IMR-90 (cell line): Measurements from ENCODE around the gene NPW. TPM values are rescaled to one million over a fixed set of nuclear protein-coding genes. Genes with fewer than 3 reads are reported as not detected.

Source experiments
- ATAC-seq: fragments of 200-7000 bp; cut with Tn5 transposase; 2 replicates; pipeline ENCODE4 v1.9.1; 2020; ENCODE audit warnings: low read depth, mild to moderate bottlenecking, moderate library complexity
- BruUV-seq: library from RNA; stranded (reverse); fragments of 400-500 nt; replicated peaks from 2 replicates; lab custom pipeline; 2021; lab: Mats Ljungman, UMichigan
- CTCF ChIA-PET: fragments of 300-600 bp; formaldehyde crosslinking; extraction: SDS; loops from one replicate; lab custom pipeline; 2021; ENCODE audit warnings: antibody characterized with exemption; lab: Yijun Ruan, JAX
- POLR2A ChIA-PET: fragments of 300-600 bp; sonication (Branson Sonifier 250); formaldehyde crosslinking; loops from one replicate; lab custom pipeline; 2022; ENCODE audit warnings: antibody characterized with exemption; ENCODE audit not compliant: unreplicated experiment; lab: Charles Lee
- DNase-seq: peaks from one replicate; pipeline ENCODE4 v3.0.0; 2013
- H2AFZ ChIP-seq: replicated peaks from 2 replicates; pipeline ENCODE3; 2013; ENCODE audit warnings: low read length, mild to moderate bottlenecking; ENCODE audit not compliant: poor library complexity
- H2AK5ac ChIP-seq: 2 replicates; pipeline ENCODE4 v1.6.1; 2013; ENCODE audit warnings: low read depth, low read length, inconsistent platforms
- H2AK9ac ChIP-seq: replicated peaks from 2 replicates; pipeline ENCODE3; 2013; ENCODE audit warnings: mild to moderate bottlenecking, low read depth, low read length, moderate library complexity; ENCODE audit not compliant: poor library complexity
- H2BK120ac ChIP-seq: 2 replicates; pipeline ENCODE4 v1.6.1; 2013; ENCODE audit warnings: low read depth, low read length, inconsistent platforms
- H2BK15ac ChIP-seq: 3 replicates; pipeline ENCODE4 v1.6.1; 2013; ENCODE audit warnings: low read depth, low read length, inconsistent platforms
- H2BK20ac ChIP-seq: 2 replicates; pipeline ENCODE4 v1.6.1; 2013; ENCODE audit warnings: low read depth, mild to moderate bottlenecking, inconsistent platforms, low read length, moderate library complexity
- H2BK5ac ChIP-seq: 2 replicates; pipeline ENCODE4 v1.6.1; 2013; ENCODE audit warnings: mild to moderate bottlenecking, low read depth, low read length, inconsistent platforms; ENCODE audit not compliant: poor library complexity, severe bottlenecking
- H3K14ac ChIP-seq: replicated peaks from 2 replicates; pipeline ENCODE4 v1.6.1; 2013; ENCODE audit warnings: low read depth, low read length, inconsistent platforms
- H3K18ac ChIP-seq: 2 replicates; pipeline ENCODE4 v1.6.1; 2013; ENCODE audit warnings: low read depth, low read length, control low read depth
- H3K23ac ChIP-seq: 2 replicates; pipeline ENCODE4 v1.6.1; 2013; ENCODE audit warnings: low read depth, low read length, inconsistent platforms
- H3K27ac ChIP-seq: 2 replicates; pipeline ENCODE4 v1.5.1; 2013; ENCODE audit warnings: mild to moderate bottlenecking, control low read depth, low read length; ENCODE audit not compliant: insufficient read depth
- H3K27me3 ChIP-seq: 2 replicates; pipeline ENCODE4 v1.6.1; 2013; ENCODE audit warnings: low read length; ENCODE audit not compliant: control insufficient read depth, insufficient read depth
- H3K36me3 ChIP-seq: 2 replicates; pipeline ENCODE4 v1.6.1; 2013; ENCODE audit warnings: low read length, mixed read lengths; ENCODE audit not compliant: control insufficient read depth, insufficient read depth
- H3K4ac ChIP-seq: 2 replicates; pipeline ENCODE4 v1.6.1; 2013; ENCODE audit warnings: low read depth, low read length, inconsistent platforms
- H3K4me1 ChIP-seq: 2 replicates; pipeline ENCODE4 v1.6.1; 2013; ENCODE audit warnings: low read length, mixed read lengths; ENCODE audit not compliant: control insufficient read depth, insufficient read depth
- H3K4me2 ChIP-seq: 2 replicates; pipeline ENCODE4 v1.6.1; 2013; ENCODE audit warnings: low read depth, mild to moderate bottlenecking, control low read depth, low read length, moderate library complexity
- H3K4me3 ChIP-seq: 2 replicates; pipeline ENCODE4 v1.5.1; 2013; ENCODE audit warnings: low read depth, mild to moderate bottlenecking, control low read depth, low read length, moderate library complexity; ENCODE audit not compliant: insufficient read depth
- H3K56ac ChIP-seq: 2 replicates; pipeline ENCODE4 v1.6.1; 2013; ENCODE audit warnings: low read length, inconsistent platforms; ENCODE audit not compliant: insufficient read depth; ENCODE audit errors: extremely low read depth
- H3K79me1 ChIP-seq, 2 experiments: 2 replicates each; pipeline ENCODE4 v1.6.1; 2013; ENCODE audit warnings: low read length in 2 of 2, inconsistent platforms in 1 of 2, low read depth in 1 of 2
- H3K9ac ChIP-seq: 2 replicates; pipeline ENCODE4 v1.6.1; 2013; ENCODE audit warnings: low read depth, low read length, control low read depth
- H3K9me1 ChIP-seq: 2 replicates; pipeline ENCODE4 v1.6.1; 2013; ENCODE audit warnings: low read length, inconsistent platforms; ENCODE audit not compliant: insufficient read depth
- H3K9me3 ChIP-seq: 2 replicates; pipeline ENCODE4 v1.6.1; 2013; ENCODE audit warnings: low read length; ENCODE audit not compliant: control insufficient read depth, insufficient read depth
- H4K20me1 ChIP-seq: 2 replicates; pipeline ENCODE4 v1.6.1; 2013; ENCODE audit warnings: low read length, inconsistent platforms; ENCODE audit not compliant: insufficient read depth
- H4K5ac ChIP-seq: 2 replicates; pipeline ENCODE4 v1.6.1; 2013; ENCODE audit warnings: mild to moderate bottlenecking, low read depth, low read length, control low read depth
- H4K8ac ChIP-seq, 2 experiments: 2 replicates each; pipeline ENCODE4 v1.6.1; 2013; ENCODE audit warnings: low read depth in 2 of 2, low read length in 2 of 2, control low read depth in 1 of 2, inconsistent platforms in 1 of 2
- H4K91ac ChIP-seq: 2 replicates; pipeline ENCODE4 v1.6.1; 2013; ENCODE audit warnings: low read depth, low read length, inconsistent platforms; ENCODE audit not compliant: insufficient read depth
- BHLHE40 ChIP-seq: fragments of 150-350 bp; IDR thresholded peaks from 2 replicates; pipeline ENCODE4 v1.6.1; 2016; ENCODE audit warnings: mild to moderate bottlenecking, low read depth, low read length
- CEBPB ChIP-seq: IDR thresholded peaks from 2 replicates; pipeline ENCODE4 v1.6.1; 2012; ENCODE audit warnings: low read depth, low read length, improper control_type of control experiment
- CHD1 ChIP-seq: IDR thresholded peaks from 2 replicates; pipeline ENCODE4 v1.6.1; 2012; ENCODE audit warnings: low read depth, low read length, improper control_type of control experiment
- CTCF ChIP-seq: conservative IDR thresholded peaks from 2 replicates; pipeline ENCODE4 v1.5.1; 2012; ENCODE audit warnings: mild to moderate bottlenecking, low read depth, low read length, improper control_type of control experiment
- FOS ChIP-seq: fragments of 150-350 bp; IDR thresholded peaks from 2 replicates; pipeline ENCODE4 v1.6.1; 2016; ENCODE audit warnings: low read depth, low read length
- MAFK ChIP-seq: IDR thresholded peaks from 2 replicates; pipeline ENCODE4 v1.6.1; 2012; ENCODE audit warnings: low read depth, low read length, improper control_type of control experiment
- MAZ ChIP-seq: IDR thresholded peaks from 2 replicates; pipeline ENCODE4 v1.6.1; 2012; ENCODE audit warnings: low read depth, mild to moderate bottlenecking, low read length, improper control_type of control experiment, moderate library complexity, borderline replicate concordance
- MXI1 ChIP-seq: IDR thresholded peaks from 2 replicates; pipeline ENCODE4 v1.6.1; 2012; ENCODE audit warnings: low read depth, mild to moderate bottlenecking, low read length, moderate library complexity, borderline replicate concordance
- NFE2L2 ChIP-seq: fragments of 150-350 bp; IDR thresholded peaks from 2 replicates; pipeline ENCODE4 v1.6.1; 2016; ENCODE audit warnings: low read depth, mild to moderate bottlenecking, low read length
- POLR2A ChIP-seq: IDR thresholded peaks from 2 replicates; pipeline ENCODE4 v1.6.1; 2012; ENCODE audit warnings: mild to moderate bottlenecking, low read depth, low read length
- RAD21 ChIP-seq: IDR thresholded peaks from 2 replicates; pipeline ENCODE4 v1.6.1; 2012; ENCODE audit warnings: low read length, improper control_type of control experiment
- RCOR1 ChIP-seq: IDR thresholded peaks from 2 replicates; pipeline ENCODE4 v1.6.1; 2012; ENCODE audit warnings: mild to moderate bottlenecking, low read length, improper control_type of control experiment; ENCODE audit not compliant: insufficient replicate concordance
- RFX5 ChIP-seq: IDR thresholded peaks from 2 replicates; pipeline ENCODE4 v1.8.0; 2012; ENCODE audit warnings: low read depth, mild to moderate bottlenecking, low read length, moderate library complexity
- SMC3 ChIP-seq: fragments of 150-350 bp; IDR thresholded peaks from 2 replicates; pipeline ENCODE4 v1.6.1; 2016; ENCODE audit warnings: low read depth, mild to moderate bottlenecking, antibody characterized with exemption, low read length, moderate library complexity
- USF2 ChIP-seq: fragments of 150-350 bp; IDR thresholded peaks from 2 replicates; pipeline ENCODE4 v1.6.1; 2017; ENCODE audit warnings: mild to moderate bottlenecking, antibody characterized with exemption, low read length, low read depth
- WGBS, 2 experiments: methylation state at CpG; one replicate each; pipeline versions ENCODE4 v1.1.5 to v1.1.7; 2013; ENCODE audit warnings: missing lambda C conversion rate in 2 of 2; ENCODE audit not compliant: insufficient read length in 1 of 2; ENCODE audit errors: extremely low coverage in 2 of 2; 5-methylcytosine and 5-hydroxymethylcytosine counted together
- dilution Hi-C: fragments of 300-500 bp; cut with HindIII; formaldehyde crosslinking; loops from one replicate; pipeline ENCODE4 v1.14.3; 2018; ENCODE audit warnings: low sequenced_read_pairs; ENCODE audit not compliant: unreplicated experiment
- in situ Hi-C: fragments of 300-500 bp; cut with MboI; formaldehyde crosslinking; loops from 3 replicates; pipeline ENCODE4 v1.14.3; 2019; ENCODE audit warnings: low sequenced_read_pairs, inconsistent platforms, mixed read lengths
- intact Hi-C: fragments of 100-400 bp; cut with micrococcal nuclease; formaldehyde crosslinking; loops from 2 replicates; pipeline ENCODE4 v1.10.0; 2022
- polyA plus RNA-seq, 3 experiments: library from polyadenylated mRNA; depleted of rRNA; stranded (reverse); fragments of >200 nt; gene quantifications; 2 replicates each; pipeline ENCODE4 v1.2.3, GENCODE V29; 2012; ENCODE audit warnings: low replicate concordance in 1 of 3
- total RNA-seq: library from RNA; depleted of rRNA; stranded (reverse); fragments of >200 nt; gene quantifications from 2 replicates; pipeline ENCODE4 v1.2.3, GENCODE V29; 2012

Gene NPW
- total and polyA plus RNA-seq, 2 of the 4 experiments (the other 2 are of a cell fraction), result 0.18 to 2.0 TPM

GRCh38 chr16:2048116-2048543 lies 28.5 kb downstream of the NPW start (continued):
- no peak for TF ChIP-seq MXI1
- TF ChIP-seq CHD1, result no peak; the same call in 1 of the 2 replicates
- TF ChIP-seq POLR2A, result no peak
- no peak for TF ChIP-seq FOS
- no peak for TF ChIP-seq RFX5
- TF ChIP-seq SMC3, result no peak
- TF ChIP-seq RAD21, result no peak

GRCh38 chr16:2053211-2053610 lies 33.6 kb downstream of the NPW start:
- Histone ChIP-seq H3K4ac (no peak overlapping the region), H3K56ac (no peak overlapping the region), H3K14ac (no peak overlapping the region), H3K9me3 (no peaks in the 10 kb centered on the region), H3K27ac (no peak overlapping the region), H2AK9ac (no peak overlapping the region), H3K23ac (no peak overlapping the region), H4K5ac (no peak overlapping the region), H2BK15ac (no peak overlapping the region), H3K9me1 (0 out of 2 replicates have a peak, but pooled peaks cover 2% of the 10 kb centered on the region), H4K8ac (no peak overlapping the region), H2AFZ (no peak overlapping the region), H3K9ac (no peak overlapping the region), H3K36me3 (peaks cover 54% of the 10 kb centered on the region), H3K4me1 (peaks cover 4% of the 10 kb centered on the region), H3K4me2 (no peak overlapping the region), H2AK5ac (no peak overlapping the region), H3K18ac (no peak overlapping the region), H3K27me3 (no peaks in the 10 kb centered on the region), H2BK120ac (no peak overlapping the region), H3K4me3 (no peak overlapping the region), H4K20me1 (no peaks in the 10 kb centered on the region; the same call in none of the 2 replicates), H2BK5ac (no peak overlapping the region), H4K91ac (no peak overlapping the region), H3K79me1 (peaks cover 15 to 45% of the 10 kb centered on the region in 2 experiments), H2BK20ac (no peak overlapping the region)
- in situ Hi-C loops (no loop called here), intact Hi-C loops (no loop called here), dilution Hi-C loops (no loop called here)
- WGBS, 2 experiments, result 99% methylated on average over 10 of the region's 21 CpGs; no CpG with 5 or more reads in 1 of the 2 experiments
- ATAC-seq, result no peak
- POLR2A ChIA-PET, result no interaction called here
- BruUV-seq, result no TSS peak
- CTCF ChIA-PET, result no interaction called here
- TF ChIP-seq FOS (no peak), MAZ (no peak), RCOR1 (no peak), BHLHE40 (no peak), POLR2A (no peak), CTCF (no peak), MXI1 (no peak), USF2 (no peak), CHD1 (no peak), RAD21 (no peak), CEBPB (no peak), MAFK (no peak), SMC3 (no peak), NFE2L2 (no peak)
- DNase-seq, result no peak
